Mesendoderm (in vitro differentiated cells): ENCODE results near the gene SAA1.

ENCODE experiments used
- DNase-seq: peaks from one replicate; pipeline ENCODE4 v3.0.0; 2013
- H2AK5ac ChIP-seq: 2 replicates; pipeline ENCODE4 v1.6.1; 2013; ENCODE audit warnings: low read length, inconsistent platforms
- H2BK120ac ChIP-seq: 2 replicates; pipeline ENCODE4 v1.6.1; 2013; ENCODE audit warnings: low read depth, mild to moderate bottlenecking, low read length, moderate library complexity, mixed read lengths
- H2BK15ac ChIP-seq: replicated peaks from 2 replicates; pipeline ENCODE4 v1.6.1; 2013; ENCODE audit warnings: low read depth, mild to moderate bottlenecking, moderate library complexity
- H2BK5ac ChIP-seq: 2 replicates; pipeline ENCODE4 v1.6.1; 2013; ENCODE audit warnings: low read length, inconsistent platforms
- H3K18ac ChIP-seq: 2 replicates; pipeline ENCODE4 v1.6.1; 2013; ENCODE audit warnings: mild to moderate bottlenecking, low read length, mixed read lengths
- H3K23ac ChIP-seq: one replicate; pipeline ENCODE4 v1.6.1; 2013; ENCODE audit warnings: low read length
- H3K27ac ChIP-seq: 2 replicates; pipeline ENCODE4 v1.5.1; 2013; ENCODE audit warnings: low read depth, mild to moderate bottlenecking, inconsistent platforms, low read length, moderate library complexity
- H3K27me3 ChIP-seq: 2 replicates; pipeline ENCODE4 v1.6.1; 2013; ENCODE audit warnings: low read length, control low read depth, mild to moderate bottlenecking, inconsistent platforms; ENCODE audit not compliant: insufficient read depth, poor library complexity
- H3K36me3 ChIP-seq: 2 replicates; pipeline ENCODE4 v1.6.1; 2013; ENCODE audit warnings: low read length, inconsistent platforms; ENCODE audit not compliant: control insufficient read depth, insufficient read depth
- H3K4ac ChIP-seq: one replicate; pipeline ENCODE4 v1.6.1; 2013; ENCODE audit warnings: low read depth, mild to moderate bottlenecking, low read length, moderate library complexity
- H3K4me1 ChIP-seq: 2 replicates; pipeline ENCODE4 v1.6.1; 2013; ENCODE audit warnings: low read depth, low read length, inconsistent platforms; ENCODE audit not compliant: control insufficient read depth
- H3K4me2 ChIP-seq: 2 replicates; pipeline ENCODE4 v1.6.1; 2013; ENCODE audit warnings: low read length
- H3K4me3 ChIP-seq: 2 replicates; pipeline ENCODE4 v1.5.1; 2013; ENCODE audit warnings: mild to moderate bottlenecking, low read length
- H3K56ac ChIP-seq: one replicate; pipeline ENCODE4 v1.6.1; 2013; ENCODE audit warnings: low read length
- H3K79me1 ChIP-seq: 2 replicates; pipeline ENCODE4 v1.6.1; 2013; ENCODE audit warnings: low read length, inconsistent platforms
- H3K79me2 ChIP-seq: 2 replicates; pipeline ENCODE4 v1.6.1; 2013; ENCODE audit warnings: mild to moderate bottlenecking, low read length; ENCODE audit not compliant: control insufficient read depth, insufficient read depth
- H3K9ac ChIP-seq: 2 replicates; pipeline ENCODE4 v1.6.1; 2013; ENCODE audit warnings: low read length, inconsistent platforms
- H4K5ac ChIP-seq: one replicate; pipeline ENCODE4 v1.6.1; 2013; ENCODE audit warnings: low read length
- H4K8ac ChIP-seq: one replicate; pipeline ENCODE4 v1.6.1; 2013; ENCODE audit warnings: low read depth, mild to moderate bottlenecking, control low read depth, low read length, moderate library complexity
- WGBS: extraction: QIAGEN DNeasy Blood & Tissue Kit; methylation state at CpG from one replicate; pipeline ENCODE4 v1.1.7; 2013; ENCODE audit warnings: low lambda C conversion rate, missing lambda C conversion rate; ENCODE audit not compliant: insufficient coverage; ENCODE audit errors: extremely low coverage; 5-methylcytosine and 5-hydroxymethylcytosine counted together

The SAA1 gene

GRCh38 chr11:18307461-18308139, 41.5 kb downstream of the SAA1 start:
- no peaks in the 10 kb centered on the region for H3K4me1 ChIP-seq
- no peak overlapping the region for H3K18ac ChIP-seq
- no peak overlapping the region for H2BK15ac ChIP-seq
- no peak for DNase-seq
- H4K5ac ChIP-seq, result no peak overlapping the region
- H3K9ac ChIP-seq, result no peak overlapping the region
- H2BK5ac ChIP-seq, result no peak overlapping the region
- no peak overlapping the region for H3K23ac ChIP-seq
- H3K36me3 ChIP-seq, result peaks cover 5% of the 10 kb centered on the region
- no peaks in the 10 kb centered on the region for H3K79me2 ChIP-seq
- H3K56ac ChIP-seq, result no peak overlapping the region
- H3K4ac ChIP-seq, result no peak overlapping the region
- no peak overlapping the region for H2BK120ac ChIP-seq
- no peak overlapping the region for H3K27ac ChIP-seq
- H3K4me3 ChIP-seq, result no peak overlapping the region
- 100% methylated on average over 1 of the region's 2 CpGs for WGBS
- no peak overlapping the region for H2AK5ac ChIP-seq
- no peaks in the 10 kb centered on the region for H3K27me3 ChIP-seq
- H3K4me2 ChIP-seq, result no peak overlapping the region
- no peaks in the 10 kb centered on the region for H3K79me1 ChIP-seq
- H4K8ac ChIP-seq, result no peak overlapping the region

GRCh38 chr11:18308242-18308641, 42.2 kb downstream of the SAA1 start:
- Histone ChIP-seq H2BK5ac (no peak overlapping the region), H3K27ac (no peak overlapping the region), H3K27me3 (no peaks in the 10 kb centered on the region), H3K4me2 (no peak overlapping the region), H3K79me2 (no peaks in the 10 kb centered on the region), H3K23ac (no peak overlapping the region), H3K79me1 (no peaks in the 10 kb centered on the region), H2AK5ac (no peak overlapping the region), H3K18ac (no peak overlapping the region), H3K4ac (no peak overlapping the region), H3K4me1 (no peaks in the 10 kb centered on the region), H4K8ac (no peak overlapping the region), H3K4me3 (no peak overlapping the region), H3K56ac (no peak overlapping the region), H3K36me3 (peaks cover 5% of the 10 kb centered on the region), H3K9ac (no peak overlapping the region), H2BK15ac (no peak overlapping the region), H4K5ac (no peak overlapping the region), H2BK120ac (no peak overlapping the region)
- no peak for DNase-seq
- WGBS, result no CpG with 5 or more reads among the region's 2 CpGs

- H3K27me3 ChIP-seq, result no peaks in the 10 kb centered on the region
- no peaks in the 10 kb centered on the region for H3K79me2 ChIP-seq
- no peak overlapping the region for H2AK5ac ChIP-seq
- H3K79me1 ChIP-seq, result no peaks in the 10 kb centered on the region
- WGBS, result no CpG with 5 or more reads among the region's 5 CpGs
- no peak overlapping the region for H3K9ac ChIP-seq
- no peak overlapping the region for H3K23ac ChIP-seq
- H3K4me3 ChIP-seq, result no peak overlapping the region
- H3K4me1 ChIP-seq, result no peaks in the 10 kb centered on the region
- H3K4ac ChIP-seq, result no peak overlapping the region
- H3K56ac ChIP-seq, result no peak overlapping the region
- H2BK5ac ChIP-seq, result no peak overlapping the region
- no peak overlapping the region for H3K18ac ChIP-seq
- DNase-seq, result no peak
- H4K8ac ChIP-seq, result no peak overlapping the region
- H3K4me2 ChIP-seq, result no peak overlapping the region
- no peak overlapping the region for H3K27ac ChIP-seq
- no peak overlapping the region for H2BK15ac ChIP-seq
- no peak overlapping the region for H2BK120ac ChIP-seq
- peaks cover 5% of the 10 kb centered on the region for H3K36me3 ChIP-seq
- H4K5ac ChIP-seq, result no peak overlapping the region
These were observed 43.6 kb downstream of the SAA1 start for GRCh38 chr11:18309691-18310090.

GRCh38 chr11:18310800-18311340, 44.8 kb downstream of the SAA1 start:
- H4K8ac ChIP-seq, result no peak overlapping the region
- H3K79me2 ChIP-seq, result peaks cover 3% of the 10 kb centered on the region
- no peaks in the 10 kb centered on the region for H3K4me1 ChIP-seq
- no peak overlapping the region for H2BK5ac ChIP-seq
- no peak overlapping the region for H3K4me3 ChIP-seq
- peaks cover 4% of the 10 kb centered on the region for H3K79me1 ChIP-seq
- no peak overlapping the region for H3K18ac ChIP-seq
- H3K36me3 ChIP-seq, result peaks cover 5% of the 10 kb centered on the region
- H3K9ac ChIP-seq, result no peak overlapping the region
- no peaks in the 10 kb centered on the region for H3K27me3 ChIP-seq
- no peak overlapping the region for H3K56ac ChIP-seq
- no peak for DNase-seq
- WGBS, result no CpG with 5 or more reads among the region's 6 CpGs
- no peak overlapping the region for H3K23ac ChIP-seq
- H3K4me2 ChIP-seq, result no peak overlapping the region
- H2BK120ac ChIP-seq, result no peak overlapping the region
- no peak overlapping the region for H3K4ac ChIP-seq
- no peak overlapping the region for H4K5ac ChIP-seq
- no peak overlapping the region for H2AK5ac ChIP-seq
- H2BK15ac ChIP-seq, result no peak overlapping the region
- H3K27ac ChIP-seq, result no peak overlapping the region

GRCh38 chr11:18312012-18312411, 45.9 kb downstream of the SAA1 start:
- DNase-seq, result no peak
- H3K27me3 ChIP-seq, result no peaks in the 10 kb centered on the region
- no peak overlapping the region for H2AK5ac ChIP-seq
- no peak overlapping the region for H3K4me2 ChIP-seq
- no CpG with 5 or more reads among the region's 3 CpGs for WGBS
- no peak overlapping the region for H2BK120ac ChIP-seq
- H2BK15ac ChIP-seq, result no peak overlapping the region
- no peak overlapping the region for H3K27ac ChIP-seq
- H3K18ac ChIP-seq, result no peak overlapping the region
- H4K8ac ChIP-seq, result no peak overlapping the region
- peaks cover 3% of the 10 kb centered on the region for H3K79me2 ChIP-seq
- H3K4me3 ChIP-seq, result no peak overlapping the region
- H3K36me3 ChIP-seq, result peaks cover 5% of the 10 kb centered on the region
- H2BK5ac ChIP-seq, result no peak overlapping the region
- no peak overlapping the region for H3K9ac ChIP-seq
- H4K5ac ChIP-seq, result no peak overlapping the region
- H3K56ac ChIP-seq, result no peak overlapping the region
- peaks cover 6% of the 10 kb centered on the region for H3K79me1 ChIP-seq
- H3K4me1 ChIP-seq, result no peaks in the 10 kb centered on the region
- H3K23ac ChIP-seq, result no peak overlapping the region
- no peak overlapping the region for H3K4ac ChIP-seq
